Suprapubic skin (tissue), 3 donors: ENCODE measurements around the gene RAP1A.

ENCODE experiments used
- EP300 ChIP-seq: sonication (generic); formaldehyde crosslinking; IDR thresholded peaks from one replicate; pipeline ENCODE4 v1.6.1; 2017; ENCODE audit warnings: antibody characterized with exemption
- TF ChIP-seq, protein P1 (sequence below), 2 donors: fragments of 200-600 bp in 1 of 2; fragments of 450-650 bp in 1 of 2; sonication (generic) in 1 of 2; IDR thresholded peaks; one replicate each; pipeline ENCODE4 v1.5.1; 2016 to 2019; ENCODE audit warnings: antibody characterized with exemption in 2 of 2, mild to moderate bottlenecking in 1 of 2, moderate library complexity in 1 of 2

DNA sequence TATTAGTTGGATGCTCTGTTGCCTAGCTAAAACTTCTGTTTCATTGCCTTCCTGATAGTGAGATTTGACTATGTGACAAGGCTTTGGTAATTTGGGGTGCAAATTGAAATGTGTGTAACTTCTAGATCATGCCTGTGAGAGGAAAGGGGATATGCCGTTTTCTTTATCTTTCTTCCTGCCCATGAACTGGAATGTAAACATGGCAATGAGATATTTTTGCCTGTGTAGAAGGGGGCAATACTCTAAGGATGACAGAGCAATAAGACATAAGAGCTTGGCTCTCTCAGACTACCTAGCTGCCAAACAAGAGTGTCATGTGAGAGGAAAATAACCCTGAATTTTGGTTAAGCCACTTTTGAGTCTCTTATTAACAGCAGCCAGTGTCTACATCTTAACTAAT, 49.7 kb downstream of the RAP1A start:
- no peak for TF ChIP-seq EP300
- TF ChIP-seq, protein P1, sequence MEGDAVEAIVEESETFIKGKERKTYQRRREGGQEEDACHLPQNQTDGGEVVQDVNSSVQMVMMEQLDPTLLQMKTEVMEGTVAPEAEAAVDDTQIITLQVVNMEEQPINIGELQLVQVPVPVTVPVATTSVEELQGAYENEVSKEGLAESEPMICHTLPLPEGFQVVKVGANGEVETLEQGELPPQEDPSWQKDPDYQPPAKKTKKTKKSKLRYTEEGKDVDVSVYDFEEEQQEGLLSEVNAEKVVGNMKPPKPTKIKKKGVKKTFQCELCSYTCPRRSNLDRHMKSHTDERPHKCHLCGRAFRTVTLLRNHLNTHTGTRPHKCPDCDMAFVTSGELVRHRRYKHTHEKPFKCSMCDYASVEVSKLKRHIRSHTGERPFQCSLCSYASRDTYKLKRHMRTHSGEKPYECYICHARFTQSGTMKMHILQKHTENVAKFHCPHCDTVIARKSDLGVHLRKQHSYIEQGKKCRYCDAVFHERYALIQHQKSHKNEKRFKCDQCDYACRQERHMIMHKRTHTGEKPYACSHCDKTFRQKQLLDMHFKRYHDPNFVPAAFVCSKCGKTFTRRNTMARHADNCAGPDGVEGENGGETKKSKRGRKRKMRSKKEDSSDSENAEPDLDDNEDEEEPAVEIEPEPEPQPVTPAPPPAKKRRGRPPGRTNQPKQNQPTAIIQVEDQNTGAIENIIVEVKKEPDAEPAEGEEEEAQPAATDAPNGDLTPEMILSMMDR (IDR thresholded peaks at IDR 0.05): no peak
